ENCODE measurements around the gene PLTP.

PLTP gene

GRCh38 chr20:45927071-45927878 lies 15.3 kb upstream of the PLTP start:
- no peaks in the 10 kb centered on the region for H3K9me3 ChIP-seq (ENCODE audit: insufficient read depth, low read depth, low read length)
- no peaks in the 10 kb centered on the region for H3K27me3 ChIP-seq (ENCODE audit: insufficient read depth, low read length)
- H3K9ac ChIP-seq (ENCODE audit: low read depth, low read length), result no peak overlapping the region
- no peak overlapping the region for H3K27ac ChIP-seq (ENCODE audit: low read depth, low read length)
- H3K36me3 ChIP-seq (ENCODE audit: insufficient read depth, low read length), result no peaks in the 10 kb centered on the region
- WGBS, result 86% methylated on average over 14 of the region's 14 CpGs
- H3K4me3 ChIP-seq (ENCODE audit: low read length), result no peak overlapping the region
- H3K4me1 ChIP-seq (ENCODE audit: insufficient read depth, low read length), result peaks cover 6% of the 10 kb centered on the region; the same call in 1 of the 2 replicates

DNA sequence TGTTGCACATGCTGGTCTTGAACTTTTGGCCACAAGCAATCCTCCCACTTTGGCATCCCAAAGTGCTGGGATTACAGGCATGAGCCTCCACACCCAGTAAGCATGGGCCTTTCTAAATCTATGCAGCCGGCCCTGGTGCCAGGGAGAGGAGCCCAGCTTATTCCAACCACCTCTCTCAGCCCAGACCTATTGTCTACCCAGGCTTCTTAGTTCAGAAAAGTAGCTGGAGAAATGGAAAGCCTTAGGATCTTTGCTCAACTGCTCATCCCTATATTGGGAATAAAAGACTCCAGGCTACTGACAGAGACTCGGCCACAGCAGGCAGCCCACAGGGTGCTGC lies 14.7 kb upstream of the PLTP start:
- Histone ChIP-seq H3K27ac (ENCODE audit: low read depth, low read length) (no peak overlapping the region), H3K36me3 (ENCODE audit: insufficient read depth, low read length) (no peaks in the 10 kb centered on the region), H3K4me1 (ENCODE audit: insufficient read depth, low read length) (peaks cover 6% of the 10 kb centered on the region; the same call in 1 of the 2 replicates), H3K27me3 (ENCODE audit: insufficient read depth, low read length) (no peaks in the 10 kb centered on the region), H3K4me3 (ENCODE audit: low read length) (no peak overlapping the region), H3K9ac (ENCODE audit: low read depth, low read length) (no peak overlapping the region), H3K9me3 (ENCODE audit: insufficient read depth, low read depth, low read length) (no peaks in the 10 kb centered on the region)
- 98% methylated on average over 2 of the region's 2 CpGs for WGBS

DNA sequence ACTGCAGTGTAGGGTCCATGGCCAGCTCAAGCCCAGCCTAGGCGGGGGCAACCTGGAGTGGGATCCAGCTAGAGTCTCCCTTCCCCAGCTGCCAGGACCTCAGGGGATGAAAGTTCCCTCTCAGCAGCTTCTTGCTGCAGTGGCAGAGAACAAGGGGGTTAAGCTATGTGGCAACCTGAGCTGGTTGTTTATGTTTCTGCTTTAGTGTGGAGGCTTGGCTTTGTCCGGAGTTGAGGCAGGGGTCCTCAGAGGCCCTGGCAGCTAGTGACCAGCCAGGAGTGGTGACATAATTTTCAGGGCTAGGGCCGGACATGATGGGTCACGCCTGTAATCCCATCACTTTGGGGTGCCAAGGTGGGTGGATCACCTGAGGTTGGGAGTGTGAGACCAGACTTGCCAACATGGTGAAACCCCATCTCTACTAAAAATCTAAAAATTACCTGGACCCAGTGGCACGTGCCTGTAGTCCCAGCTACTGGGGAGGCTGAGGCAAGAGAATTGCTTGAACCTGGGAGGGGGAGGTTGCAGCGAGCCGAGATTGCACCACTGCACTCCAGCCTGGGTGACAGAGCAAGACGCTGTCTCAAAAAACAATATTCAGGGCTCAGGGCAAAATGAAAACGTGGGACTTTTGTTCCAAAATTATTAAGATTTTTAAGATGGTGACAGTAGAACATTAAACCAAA lies 14.0 kb upstream of the PLTP start:
- H3K9me3 ChIP-seq (ENCODE audit: insufficient read depth, low read depth, low read length), result no peaks in the 10 kb centered on the region
- 72% methylated on average over 9 of the region's 9 CpGs for WGBS
- H3K36me3 ChIP-seq (ENCODE audit: insufficient read depth, low read length), result no peaks in the 10 kb centered on the region
- H3K9ac ChIP-seq (ENCODE audit: low read depth, low read length), result no peak overlapping the region
- H3K27me3 ChIP-seq (ENCODE audit: insufficient read depth, low read length), result no peaks in the 10 kb centered on the region
- H3K27ac ChIP-seq (ENCODE audit: low read depth, low read length), result no peak overlapping the region
- no peak overlapping the region for H3K4me3 ChIP-seq (ENCODE audit: low read length)
- H3K4me1 ChIP-seq (ENCODE audit: insufficient read depth, low read length), result peaks cover 6% of the 10 kb centered on the region; the same call in 1 of the 2 replicates

- Histone ChIP-seq H3K9ac (ENCODE audit: low read depth, low read length) (no peak overlapping the region), H3K27me3 (ENCODE audit: insufficient read depth, low read length) (no peaks in the 10 kb centered on the region), H3K4me3 (ENCODE audit: low read length) (no peak overlapping the region), H3K9me3 (ENCODE audit: insufficient read depth, low read depth, low read length) (no peaks in the 10 kb centered on the region), H3K36me3 (ENCODE audit: insufficient read depth, low read length) (no peaks in the 10 kb centered on the region), H3K27ac (ENCODE audit: low read depth, low read length) (no peak overlapping the region), H3K4me1 (ENCODE audit: insufficient read depth, low read length) (peaks cover 6% of the 10 kb centered on the region; the same call in 1 of the 2 replicates)
- 93% methylated on average over 20 of the region's 21 CpGs for WGBS
Measured at GRCh38 chr20:45924391-45925261, 12.7 kb upstream of the PLTP start.

DNA sequence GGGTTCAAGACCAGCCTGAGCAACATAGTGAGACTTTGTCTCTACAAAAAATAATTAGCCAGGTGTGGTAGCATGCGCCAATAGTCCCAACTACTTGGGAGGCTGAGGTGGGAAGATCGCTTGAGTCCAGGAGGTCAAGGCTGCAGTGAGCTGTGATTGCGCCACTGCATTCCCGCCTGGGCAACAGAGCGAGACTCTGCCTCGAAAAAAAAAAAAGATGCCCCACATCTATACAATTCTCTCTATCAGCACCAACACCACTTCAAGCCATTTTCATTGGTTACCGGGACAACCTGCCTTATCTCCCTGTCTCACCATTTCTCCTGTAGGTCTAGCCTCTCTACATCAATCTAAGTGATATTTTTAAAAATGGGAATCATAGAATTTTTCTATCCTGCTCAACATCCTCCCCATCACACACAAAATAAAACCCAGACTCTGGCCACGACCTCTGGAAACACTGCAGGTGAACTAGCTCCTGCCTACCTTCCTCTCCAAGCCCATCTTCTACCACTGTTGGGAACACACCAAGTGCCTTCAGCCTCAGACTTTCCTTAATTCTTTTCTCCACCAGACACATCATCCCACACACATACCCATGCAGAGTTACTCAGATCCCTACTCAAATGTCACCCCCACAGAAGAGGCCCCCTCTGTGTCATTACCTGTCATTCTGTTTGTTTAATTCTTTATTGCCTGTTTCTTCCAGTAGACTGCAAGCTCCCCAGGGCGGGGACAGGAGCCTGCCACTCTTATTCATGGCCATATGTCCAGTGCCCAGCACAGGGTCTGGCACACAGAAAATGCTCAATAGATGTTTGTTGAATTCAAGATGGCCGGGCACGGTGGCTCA lies 9.6 kb upstream of the PLTP start:
- H3K27me3 ChIP-seq (ENCODE audit: insufficient read depth, low read length), result no peaks in the 10 kb centered on the region
- whole genome bisulfite sequencing, result 90% methylated on average over 11 of the region's 11 CpGs
- no peak overlapping the region for H3K4me3 ChIP-seq (ENCODE audit: low read length)
- no peak overlapping the region for H3K27ac ChIP-seq (ENCODE audit: low read depth, low read length)
- H3K9ac ChIP-seq (ENCODE audit: low read depth, low read length), result no peak overlapping the region
- no peaks in the 10 kb centered on the region for H3K9me3 ChIP-seq (ENCODE audit: insufficient read depth, low read depth, low read length)
- no peaks in the 10 kb centered on the region for H3K36me3 ChIP-seq (ENCODE audit: insufficient read depth, low read length)
- H3K4me1 ChIP-seq (ENCODE audit: insufficient read depth, low read length), result peaks cover 6% of the 10 kb centered on the region; the same call in 1 of the 2 replicates

DNA sequence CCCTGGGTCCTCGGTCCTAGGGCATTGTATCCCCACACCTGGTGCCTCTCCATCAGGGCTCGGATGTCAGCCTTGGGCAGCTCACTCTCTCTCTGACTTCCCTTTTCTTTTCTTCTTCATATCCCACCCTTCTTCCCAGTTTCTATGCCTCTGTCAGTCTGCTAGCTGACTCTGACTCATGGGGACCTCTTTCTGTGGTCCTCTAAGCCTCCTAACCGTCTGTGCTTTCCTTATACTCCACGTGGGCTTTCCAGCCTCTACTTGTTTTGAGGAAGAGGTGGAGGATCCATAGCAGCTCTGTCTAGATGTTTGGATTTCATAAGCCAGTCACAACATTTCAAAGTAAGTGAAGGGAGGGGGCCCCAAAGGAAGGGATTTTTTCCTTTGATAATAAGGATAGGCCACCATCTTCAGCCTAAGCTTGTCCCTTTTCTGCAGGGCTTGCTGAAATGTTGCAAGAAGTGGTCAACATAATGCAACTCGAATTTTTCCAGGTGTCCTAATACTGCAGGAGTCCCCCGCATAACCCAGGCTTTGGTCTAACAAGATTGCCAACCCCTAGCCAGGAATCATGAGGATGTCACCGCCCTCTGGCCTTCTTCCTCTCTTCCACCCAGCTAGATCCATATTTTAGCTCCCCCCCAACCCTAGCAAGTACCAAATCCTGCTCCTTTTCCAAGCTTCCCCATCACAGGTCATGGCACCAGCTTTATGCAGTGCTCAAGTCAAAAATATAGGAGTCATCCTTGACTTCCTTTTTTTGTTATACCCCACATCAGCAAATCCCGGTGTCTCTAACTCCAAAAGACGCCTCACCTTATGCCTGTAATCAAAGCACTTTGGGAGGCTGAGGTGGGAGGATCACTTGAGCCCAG lies 8.7 kb upstream of the PLTP start:
- H3K4me1 ChIP-seq (ENCODE audit: insufficient read depth, low read length), result peaks cover 4% of the 10 kb centered on the region; the same call in 1 of the 2 replicates
- no peak overlapping the region for H3K4me3 ChIP-seq (ENCODE audit: low read length)
- 83% methylated on average over 8 of the region's 9 CpGs for WGBS
- no peak overlapping the region for H3K9ac ChIP-seq (ENCODE audit: low read depth, low read length)
- no peaks in the 10 kb centered on the region for H3K9me3 ChIP-seq (ENCODE audit: insufficient read depth, low read depth, low read length)
- no peaks in the 10 kb centered on the region for H3K27me3 ChIP-seq (ENCODE audit: insufficient read depth, low read length)
- no peak overlapping the region for H3K27ac ChIP-seq (ENCODE audit: low read depth, low read length)
- no peaks in the 10 kb centered on the region for H3K36me3 ChIP-seq (ENCODE audit: insufficient read depth, low read length)

- 76% methylated on average over 11 of the region's 11 CpGs for WGBS
Measured at GRCh38 chr20:45919542-45920399, 7.8 kb upstream of the PLTP start.

DNA sequence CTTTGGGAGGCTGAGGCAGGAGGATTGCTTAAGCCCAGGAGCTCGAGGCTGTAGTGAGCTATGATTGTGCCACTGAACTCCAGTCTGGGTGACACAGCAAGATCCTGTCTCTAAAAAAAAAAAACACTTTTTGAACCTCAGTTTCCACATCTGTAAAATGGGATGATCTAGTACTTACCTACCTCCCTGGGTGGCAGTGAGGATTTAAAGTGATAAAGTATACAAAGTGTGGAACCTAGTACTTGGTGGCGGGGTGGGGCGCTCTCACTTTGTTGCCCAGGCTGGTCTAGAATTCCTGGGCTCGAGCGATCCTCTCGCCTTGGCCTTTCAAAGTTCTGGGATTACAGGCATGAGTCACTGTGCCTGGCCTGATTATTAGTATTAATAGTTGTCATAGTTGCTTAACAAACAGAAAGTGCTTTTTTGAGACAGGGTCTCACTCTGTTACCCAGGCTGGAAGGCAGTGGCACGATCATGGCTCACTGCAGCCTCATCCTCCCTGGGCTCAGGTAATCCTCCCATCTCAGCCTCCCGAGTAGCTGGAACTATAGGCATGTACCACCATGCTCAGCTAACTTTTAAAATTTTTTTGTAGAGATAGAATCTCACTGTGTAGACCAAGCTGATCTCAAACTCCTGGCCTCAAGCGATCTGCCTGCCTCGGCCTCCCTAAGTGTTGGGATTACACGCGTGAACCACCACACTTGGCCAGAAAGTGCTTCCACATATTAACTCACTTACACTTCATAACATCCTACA lies 7.0 kb upstream of the PLTP start:
- Histone ChIP-seq H3K27me3 (ENCODE audit: insufficient read depth, low read length) (no peaks in the 10 kb centered on the region), H3K4me1 (ENCODE audit: insufficient read depth, low read length) (no peaks in the 10 kb centered on the region), H3K4me3 (ENCODE audit: low read length) (no peak overlapping the region), H3K9me3 (ENCODE audit: insufficient read depth, low read depth, low read length) (no peaks in the 10 kb centered on the region), H3K27ac (ENCODE audit: low read depth, low read length) (no peak overlapping the region), H3K9ac (ENCODE audit: low read depth, low read length) (no peak overlapping the region), H3K36me3 (ENCODE audit: insufficient read depth, low read length) (no peaks in the 10 kb centered on the region)
- 94% methylated on average over 12 of the region's 12 CpGs for WGBS

More at GRCh38 chr20:45919542-45920399, 7.8 kb upstream of the PLTP start:
- Histone ChIP-seq H3K4me3 (ENCODE audit: low read length) (no peak overlapping the region), H3K4me1 (ENCODE audit: insufficient read depth, low read length) (no peaks in the 10 kb centered on the region), H3K27ac (ENCODE audit: low read depth, low read length) (no peak overlapping the region), H3K9ac (ENCODE audit: low read depth, low read length) (no peak overlapping the region), H3K9me3 (ENCODE audit: insufficient read depth, low read depth, low read length) (no peaks in the 10 kb centered on the region), H3K27me3 (ENCODE audit: insufficient read depth, low read length) (no peaks in the 10 kb centered on the region), H3K36me3 (ENCODE audit: insufficient read depth, low read length) (no peaks in the 10 kb centered on the region)

- Histone ChIP-seq H3K4me3 (ENCODE audit: low read length) (no peak overlapping the region), H3K4me1 (ENCODE audit: insufficient read depth, low read length) (no peaks in the 10 kb centered on the region), H3K27me3 (ENCODE audit: insufficient read depth, low read length) (no peaks in the 10 kb centered on the region), H3K9ac (ENCODE audit: low read depth, low read length) (no peak overlapping the region), H3K36me3 (ENCODE audit: insufficient read depth, low read length) (no peaks in the 10 kb centered on the region), H3K9me3 (ENCODE audit: insufficient read depth, low read depth, low read length) (no peaks in the 10 kb centered on the region), H3K27ac (ENCODE audit: low read depth, low read length) (no peak overlapping the region)
- 96% methylated on average over 5 of the region's 5 CpGs for WGBS
Measured at GRCh38 chr20:45918182-45918737, 6.3 kb upstream of the PLTP start.
